Smooth muscle cell (in vitro differentiated cells): ENCODE results near the gene TFAP2B. TPM values are rescaled to one million over a fixed set of nuclear protein-coding genes. Genes with fewer than 3 reads are reported as not detected.

ENCODE experiments used
- DNase-seq: peaks from one replicate; lab custom pipeline; 2025; ENCODE audit not compliant: unreplicated experiment; lab: John Stamatoyannopoulos, UW
- H2AFZ ChIP-seq: fragments of 200-600 bp; sonication (generic); 2 replicates; pipeline ENCODE4 v1.6.0; 2016; ENCODE audit warnings: antibody characterized with exemption, low read depth, mild to moderate bottlenecking
- H3F3A ChIP-seq: fragments of 200-600 bp; sonication (generic); 2 replicates; pipeline ENCODE4 v1.6.0; 2017; ENCODE audit warnings: antibody characterized with exemption, low read depth
- H3K27ac ChIP-seq: fragments of 200-600 bp; sonication (generic); 2 replicates; pipeline ENCODE4 v1.5.1; 2016; ENCODE audit warnings: low read depth, mild to moderate bottlenecking
- H3K27me3 ChIP-seq: fragments of 200-600 bp; sonication (generic); 2 replicates; pipeline ENCODE4 v1.6.1; 2016; ENCODE audit warnings: low read depth, mild to moderate bottlenecking
- H3K36me3 ChIP-seq: fragments of 200-600 bp; sonication (generic); 2 replicates; pipeline ENCODE4 v1.5.1; 2016; ENCODE audit warnings: low read depth
- H3K4me1 ChIP-seq: fragments of 200-600 bp; sonication (generic); 2 replicates; pipeline ENCODE4 v1.5.1; 2016; ENCODE audit warnings: low read depth
- H3K4me2 ChIP-seq: fragments of 200-600 bp; sonication (generic); 2 replicates; pipeline ENCODE4 v1.6.0; 2016; ENCODE audit warnings: mild to moderate bottlenecking
- H3K4me3 ChIP-seq: fragments of 200-600 bp; sonication (generic); 2 replicates; pipeline ENCODE4 v1.5.1; 2016; ENCODE audit warnings: mild to moderate bottlenecking
- H3K79me2 ChIP-seq: fragments of 200-600 bp; sonication (generic); 2 replicates; pipeline ENCODE4 v1.6.0; 2016; ENCODE audit warnings: low read depth, mild to moderate bottlenecking
- H3K9ac ChIP-seq: fragments of 200-600 bp; sonication (generic); 2 replicates; pipeline ENCODE4 v1.6.0; 2016; ENCODE audit warnings: low read depth
- H3K9me3 ChIP-seq: fragments of 200-600 bp; sonication (generic); replicated peaks from 2 replicates; pipeline ENCODE4 v1.5.1; 2016; ENCODE audit warnings: low read depth
- H4K20me1 ChIP-seq: fragments of 200-600 bp; sonication (generic); 2 replicates; pipeline ENCODE4 v1.6.0; 2016; ENCODE audit warnings: low read depth
- CTCF ChIP-seq: fragments of 200-600 bp; sonication (generic); IDR thresholded peaks from 2 replicates; pipeline ENCODE4 v1.5.1; 2017; ENCODE audit warnings: borderline replicate concordance, mild to moderate bottlenecking, antibody characterized with exemption; ENCODE audit not compliant: insufficient read depth, poor library complexity, severe bottlenecking
- WGBS: methylation state at CpG from one replicate; pipeline ENCODE4 v1.1.7; 2016; ENCODE audit warnings: low lambda C conversion rate; 5-methylcytosine and 5-hydroxymethylcytosine counted together
- polyA plus RNA-seq: library from polyadenylated mRNA; unstranded; fragments of >200 nt; fragmentation: Nextera tagmentation; extraction: Ambion mirVana; gene quantifications from 2 replicates; pipeline ENCODE4 v1.2.1, GENCODE V29; 2016
- total RNA-seq: library from RNA; depleted of rRNA; stranded (reverse); fragments of >200 nt; gene quantifications from 2 replicates; pipeline ENCODE4 v1.2.3, GENCODE V29; 2014

Gene TFAP2B
- total and polyA plus RNA-seq, 2 experiments from 2014 or later: not detected

DNA sequence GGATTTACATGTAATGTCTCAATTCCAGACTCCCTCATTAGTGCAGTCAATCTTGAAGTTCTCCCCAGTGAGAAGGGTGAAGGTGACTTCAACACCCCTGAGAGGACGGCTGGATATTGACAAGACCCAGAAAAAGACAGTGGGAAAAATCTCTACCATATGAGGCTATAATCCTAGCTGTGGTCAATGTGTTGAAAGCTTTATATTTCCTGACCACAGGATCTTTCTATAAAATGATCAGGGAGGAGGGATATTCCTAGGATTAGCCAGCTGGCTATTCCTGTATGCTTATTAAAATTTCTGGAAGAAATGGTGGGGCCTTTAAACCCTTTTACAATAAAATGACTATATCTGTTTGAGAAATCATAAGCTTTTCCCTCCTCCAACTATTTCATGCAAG is 43.0 kb downstream of the TFAP2B start:
- no peaks in the 10 kb centered on the region for H3K36me3 ChIP-seq
- H2AFZ ChIP-seq: no peak overlapping the region
- no peak overlapping the region for H3K4me2 ChIP-seq
- H3F3A ChIP-seq: no peaks in the 10 kb centered on the region
- H3K27ac ChIP-seq: no peak overlapping the region
- WGBS: 19% methylated on average over 1 of the region's 1 CpG
- H3K9me3 ChIP-seq: no peaks in the 10 kb centered on the region
- no peak for TF ChIP-seq CTCF
- H3K9ac ChIP-seq: no peak overlapping the region
- H3K4me3 ChIP-seq: no peak overlapping the region
- H4K20me1 ChIP-seq: no peaks in the 10 kb centered on the region
- peaks cover 36% of the 10 kb centered on the region for H3K27me3 ChIP-seq
- peaks cover 22% of the 10 kb centered on the region for H3K4me1 ChIP-seq
- no peak for DNase-seq
- H3K79me2 ChIP-seq: no peaks in the 10 kb centered on the region

DNA sequence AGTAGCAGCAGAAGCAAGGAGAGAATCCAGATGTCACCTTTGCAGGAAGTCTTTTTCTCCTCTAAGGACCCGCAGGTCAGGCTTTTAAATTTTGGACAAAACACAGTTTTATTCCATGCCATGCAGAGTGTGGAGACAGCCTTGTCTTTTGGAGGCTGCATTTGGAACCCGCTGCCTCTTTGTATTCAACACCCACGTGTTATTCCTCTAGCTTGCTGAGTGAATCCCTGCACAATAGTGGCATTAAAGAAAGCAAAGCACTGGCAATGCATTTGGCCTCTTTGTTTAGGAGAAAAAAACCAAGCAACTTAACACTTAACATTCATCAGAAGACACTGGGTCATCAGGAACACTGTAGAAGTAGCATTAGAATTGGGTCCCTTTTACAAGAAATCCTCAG is 43.5 kb downstream of the TFAP2B start:
- no peak overlapping the region for H2AFZ ChIP-seq
- H3K27ac ChIP-seq: no peak overlapping the region
- TF ChIP-seq CTCF: no peak
- no peak overlapping the region for H3K4me3 ChIP-seq
- H3K27me3 ChIP-seq: peaks cover 34% of the 10 kb centered on the region
- no peaks in the 10 kb centered on the region for H3K9me3 ChIP-seq
- H3K4me2 ChIP-seq: no peak overlapping the region
- H3F3A ChIP-seq: no peaks in the 10 kb centered on the region
- no peaks in the 10 kb centered on the region for H3K79me2 ChIP-seq
- no peaks in the 10 kb centered on the region for H3K36me3 ChIP-seq
- no peak overlapping the region for H3K9ac ChIP-seq
- H4K20me1 ChIP-seq: no peaks in the 10 kb centered on the region
- WGBS: 59% methylated on average over 3 of the region's 3 CpGs
- no peak for DNase-seq
- H3K4me1 ChIP-seq: peaks cover 22% of the 10 kb centered on the region

- peaks cover 21% of the 10 kb centered on the region for H3K27me3 ChIP-seq
- no peaks in the 10 kb centered on the region for H3K9me3 ChIP-seq
- 31% methylated on average over 1 of the region's 1 CpG for WGBS
- peaks cover 22% of the 10 kb centered on the region for H3K4me1 ChIP-seq
- no peak overlapping the region for H3K4me2 ChIP-seq
- H3K4me3 ChIP-seq: no peak overlapping the region
- H3K9ac ChIP-seq: no peak overlapping the region
- no peak overlapping the region for H3K27ac ChIP-seq
- no peak overlapping the region for H2AFZ ChIP-seq
- TF ChIP-seq CTCF: no peak
- H4K20me1 ChIP-seq: no peaks in the 10 kb centered on the region
- no peaks in the 10 kb centered on the region for H3F3A ChIP-seq
- H3K36me3 ChIP-seq: no peaks in the 10 kb centered on the region
- no peak for DNase-seq
- H3K79me2 ChIP-seq: no peaks in the 10 kb centered on the region
Measured at GRCh38 chr6:50864601-50865000, 45.9 kb downstream of the TFAP2B start.

GRCh38 chr6:50868466-50868865 is 49.8 kb downstream of the TFAP2B start:
- Histone ChIP-seq H4K20me1 (no peaks in the 10 kb centered on the region), H3K79me2 (no peaks in the 10 kb centered on the region), H3K9me3 (no peaks in the 10 kb centered on the region), H3K9ac (no peak overlapping the region), H3K27ac (no peak overlapping the region), H3K27me3 (peaks cover 7% of the 10 kb centered on the region), H3K4me3 (no peak overlapping the region), H3K4me1 (peaks cover 14% of the 10 kb centered on the region), H3K4me2 (no peak overlapping the region), H3K36me3 (no peaks in the 10 kb centered on the region), H3F3A (no peaks in the 10 kb centered on the region), H2AFZ (no peak overlapping the region)
- TF ChIP-seq CTCF: no peak
- 86% methylated on average over 1 of the region's 1 CpG for WGBS
- no peak for DNase-seq
